Measurements from ENCODE around the gene SLC49A3.

GRCh38 chr4:723751-724530, 35.0 kb upstream of the SLC49A3 start:
- no peak for TF ChIP-seq CTCF (IDR thresholded peaks at IDR 0.05 in 2 of 3, conservative IDR thresholded peaks at IDR 0.05 in 1 of 3; ENCODE audit: borderline replicate concordance in 1 of 3, insufficient read depth in 1 of 3, low read depth in 2 of 3, low read length in 2 of 3)
- no peak for TF ChIP-seq YY1 (IDR thresholded peaks at IDR 0.05; ENCODE audit: extremely low read depth, insufficient replicate concordance, low read depth, low read length)
- TF ChIP-seq, protein P1, sequence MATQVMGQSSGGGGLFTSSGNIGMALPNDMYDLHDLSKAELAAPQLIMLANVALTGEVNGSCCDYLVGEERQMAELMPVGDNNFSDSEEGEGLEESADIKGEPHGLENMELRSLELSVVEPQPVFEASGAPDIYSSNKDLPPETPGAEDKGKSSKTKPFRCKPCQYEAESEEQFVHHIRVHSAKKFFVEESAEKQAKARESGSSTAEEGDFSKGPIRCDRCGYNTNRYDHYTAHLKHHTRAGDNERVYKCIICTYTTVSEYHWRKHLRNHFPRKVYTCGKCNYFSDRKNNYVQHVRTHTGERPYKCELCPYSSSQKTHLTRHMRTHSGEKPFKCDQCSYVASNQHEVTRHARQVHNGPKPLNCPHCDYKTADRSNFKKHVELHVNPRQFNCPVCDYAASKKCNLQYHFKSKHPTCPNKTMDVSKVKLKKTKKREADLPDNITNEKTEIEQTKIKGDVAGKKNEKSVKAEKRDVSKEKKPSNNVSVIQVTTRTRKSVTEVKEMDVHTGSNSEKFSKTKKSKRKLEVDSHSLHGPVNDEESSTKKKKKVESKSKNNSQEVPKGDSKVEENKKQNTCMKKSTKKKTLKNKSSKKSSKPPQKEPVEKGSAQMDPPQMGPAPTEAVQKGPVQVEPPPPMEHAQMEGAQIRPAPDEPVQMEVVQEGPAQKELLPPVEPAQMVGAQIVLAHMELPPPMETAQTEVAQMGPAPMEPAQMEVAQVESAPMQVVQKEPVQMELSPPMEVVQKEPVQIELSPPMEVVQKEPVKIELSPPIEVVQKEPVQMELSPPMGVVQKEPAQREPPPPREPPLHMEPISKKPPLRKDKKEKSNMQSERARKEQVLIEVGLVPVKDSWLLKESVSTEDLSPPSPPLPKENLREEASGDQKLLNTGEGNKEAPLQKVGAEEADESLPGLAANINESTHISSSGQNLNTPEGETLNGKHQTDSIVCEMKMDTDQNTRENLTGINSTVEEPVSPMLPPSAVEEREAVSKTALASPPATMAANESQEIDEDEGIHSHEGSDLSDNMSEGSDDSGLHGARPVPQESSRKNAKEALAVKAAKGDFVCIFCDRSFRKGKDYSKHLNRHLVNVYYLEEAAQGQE (IDR thresholded peaks at IDR 0.05; ENCODE audit: low read depth): no peak
- TF ChIP-seq RAD21 (IDR thresholded peaks at IDR 0.05; ENCODE audit: low read depth): no peak
- no peak for TF ChIP-seq EZH2phosphoT487 (IDR thresholded peaks at IDR 0.05; ENCODE audit: borderline replicate concordance)
- TF ChIP-seq POLR2A (IDR thresholded peaks at IDR 0.05; ENCODE audit: borderline replicate concordance, extremely low read depth, insufficient read depth, insufficient read length): no peak

Measured in HCT116 (cell line).